MM.1S (cell line): ENCODE data around the gene MACROD2.
A peak's percentile ranks its signal among the peaks of the same experiment; 100 is the strongest.

Source experiments
- DNase-seq: peaks from one replicate; pipeline ENCODE4 v3.0.0-alpha.2; 2015
- H2AFZ ChIP-seq: fragments of 300-600 bp; sonication (generic); 2 replicates; pipeline ENCODE4 v1.6.0; 2016; ENCODE audit warnings: antibody characterized with exemption, low read length
- H3F3A ChIP-seq: fragments of 300-600 bp; sonication (generic); 2 replicates; pipeline ENCODE4 v1.6.1; 2016; ENCODE audit warnings: mild to moderate bottlenecking, antibody characterized with exemption, low read length, moderate library complexity, mixed read lengths; ENCODE audit not compliant: insufficient read depth
- H3K27ac ChIP-seq: fragments of 300-600 bp; sonication (generic); 2 replicates; pipeline ENCODE4 v1.5.1; 2016; ENCODE audit warnings: mild to moderate bottlenecking, low read length
- H3K27me3 ChIP-seq: fragments of 300-600 bp; sonication (generic); replicated peaks from 2 replicates; pipeline ENCODE4 v1.6.0; 2016; ENCODE audit warnings: low read length; ENCODE audit not compliant: insufficient read depth
- H3K36me3 ChIP-seq: fragments of 300-600 bp; sonication (generic); replicated peaks from 2 replicates; pipeline ENCODE4 v1.6.1; 2016; ENCODE audit warnings: mild to moderate bottlenecking, low read length, mixed read lengths; ENCODE audit not compliant: insufficient read depth
- H3K4me1 ChIP-seq: fragments of 300-600 bp; sonication (generic); 2 replicates; pipeline ENCODE4 v1.6.1; 2016; ENCODE audit warnings: low read length, mixed read lengths
- H3K4me2 ChIP-seq: fragments of 300-600 bp; sonication (generic); 2 replicates; pipeline ENCODE4 v1.6.0; 2016; ENCODE audit warnings: low read depth, low read length
- H3K4me3 ChIP-seq: fragments of 300-600 bp; sonication (generic); 2 replicates; pipeline ENCODE4 v1.5.1; 2016; ENCODE audit warnings: low read length, mixed read lengths
- H3K79me2 ChIP-seq: fragments of 300-600 bp; sonication (generic); 2 replicates; pipeline ENCODE4 v1.6.1; 2016; ENCODE audit warnings: mixed run types, low read length, mixed read lengths
- H3K9ac ChIP-seq: fragments of 300-600 bp; sonication (generic); 2 replicates; pipeline ENCODE4 v1.6.1; 2016; ENCODE audit warnings: low read length, mixed read lengths
- H3K9me2 ChIP-seq: fragments of 300-600 bp; sonication (generic); replicated peaks from 2 replicates; pipeline ENCODE4 v1.6.1; 2016; ENCODE audit warnings: mild to moderate bottlenecking, low read length, mixed read lengths; ENCODE audit not compliant: insufficient read depth
- H3K9me3 ChIP-seq: fragments of 300-600 bp; sonication (generic); replicated peaks from 2 replicates; pipeline ENCODE4 v1.6.1; 2016; ENCODE audit warnings: mild to moderate bottlenecking, low read length, mixed read lengths; ENCODE audit not compliant: insufficient read depth
- H4K20me1 ChIP-seq: fragments of 300-600 bp; sonication (generic); 2 replicates; pipeline ENCODE4 v1.6.1; 2016; ENCODE audit warnings: mild to moderate bottlenecking, low read length, moderate library complexity, mixed read lengths; ENCODE audit not compliant: insufficient read depth
- EZH2 ChIP-seq: fragments of 300-600 bp; sonication (generic); optimal IDR thresholded peaks from 2 replicates; pipeline ENCODE3; 2017; ENCODE audit warnings: low read depth, mild to moderate bottlenecking, antibody characterized with exemption, low read length, mixed read lengths
- EZH2phosphoT487 ChIP-seq: fragments of 300-600 bp; sonication (generic); IDR thresholded peaks from 2 replicates; pipeline ENCODE4 v1.6.1; 2018; ENCODE audit warnings: antibody characterized with exemption, low read length
- TF ChIP-seq, protein P1 (sequence below): fragments of 300-600 bp; sonication (generic); IDR thresholded peaks from 2 replicates; pipeline ENCODE4 v1.5.1; 2016; ENCODE audit warnings: antibody characterized with exemption, low read length, mixed read lengths

MACROD2 gene

GRCh38 chr20:15162079-15162647 lies 1166.8 kb downstream of the MACROD2 start:
- peaks cover 21% of the 10 kb centered on the region for H3K4me1 ChIP-seq
- H3K4me2 ChIP-seq, result peak overlapping the region; percentile 38
- no peaks in the 10 kb centered on the region for H3K36me3 ChIP-seq
- no peak for TF ChIP-seq EZH2
- TF ChIP-seq, protein P1, sequence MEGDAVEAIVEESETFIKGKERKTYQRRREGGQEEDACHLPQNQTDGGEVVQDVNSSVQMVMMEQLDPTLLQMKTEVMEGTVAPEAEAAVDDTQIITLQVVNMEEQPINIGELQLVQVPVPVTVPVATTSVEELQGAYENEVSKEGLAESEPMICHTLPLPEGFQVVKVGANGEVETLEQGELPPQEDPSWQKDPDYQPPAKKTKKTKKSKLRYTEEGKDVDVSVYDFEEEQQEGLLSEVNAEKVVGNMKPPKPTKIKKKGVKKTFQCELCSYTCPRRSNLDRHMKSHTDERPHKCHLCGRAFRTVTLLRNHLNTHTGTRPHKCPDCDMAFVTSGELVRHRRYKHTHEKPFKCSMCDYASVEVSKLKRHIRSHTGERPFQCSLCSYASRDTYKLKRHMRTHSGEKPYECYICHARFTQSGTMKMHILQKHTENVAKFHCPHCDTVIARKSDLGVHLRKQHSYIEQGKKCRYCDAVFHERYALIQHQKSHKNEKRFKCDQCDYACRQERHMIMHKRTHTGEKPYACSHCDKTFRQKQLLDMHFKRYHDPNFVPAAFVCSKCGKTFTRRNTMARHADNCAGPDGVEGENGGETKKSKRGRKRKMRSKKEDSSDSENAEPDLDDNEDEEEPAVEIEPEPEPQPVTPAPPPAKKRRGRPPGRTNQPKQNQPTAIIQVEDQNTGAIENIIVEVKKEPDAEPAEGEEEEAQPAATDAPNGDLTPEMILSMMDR, result no peak
- TF ChIP-seq EZH2phosphoT487, result no peak
- H3K79me2 ChIP-seq, result no peaks in the 10 kb centered on the region
- peak overlapping the region; percentile 61; the same call in 1 of the 2 replicates for H3K27ac ChIP-seq
- no peaks in the 10 kb centered on the region for H3K27me3 ChIP-seq
- DNase-seq, result peak; percentile 87
- no peaks in the 10 kb centered on the region for H3K9me2 ChIP-seq
- H2AFZ ChIP-seq, result peak overlapping the region; percentile 19; the same call in 1 of the 2 replicates
- peaks cover 6% of the 10 kb centered on the region for H3F3A ChIP-seq
- H3K9ac ChIP-seq, result peak overlapping the region; percentile 18; the same call in 1 of the 2 replicates
- no peaks in the 10 kb centered on the region for H4K20me1 ChIP-seq
- H3K4me3 ChIP-seq, result peak overlapping the region; percentile 43; the same call in 1 of the 2 replicates
- H3K9me3 ChIP-seq, result no peaks in the 10 kb centered on the region

DNA sequence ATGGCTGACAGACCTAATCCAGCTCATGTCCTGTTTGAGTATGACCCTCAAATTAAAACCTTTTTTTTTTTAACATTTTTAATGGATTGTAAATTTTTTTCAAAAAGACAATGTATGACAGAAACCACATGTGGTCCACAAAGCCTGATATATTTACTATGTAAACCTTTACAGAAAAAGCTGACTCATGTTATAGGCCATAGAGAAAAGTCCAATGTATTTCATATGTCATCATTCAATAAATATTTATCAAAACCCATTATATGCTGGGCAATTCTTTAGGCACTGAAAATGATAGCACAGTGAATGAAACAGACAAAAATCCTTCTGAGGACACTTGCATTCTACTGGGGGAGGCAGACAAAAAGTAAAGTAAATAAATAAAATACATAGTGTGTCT lies 1168.3 kb downstream of the MACROD2 start:
- Histone ChIP-seq H3F3A (peaks cover 6% of the 10 kb centered on the region), H3K9ac (no peak overlapping the region), H3K27ac (no peak overlapping the region), H3K9me2 (no peaks in the 10 kb centered on the region), H3K9me3 (no peaks in the 10 kb centered on the region), H3K4me2 (no peak overlapping the region), H3K4me1 (peaks cover 21% of the 10 kb centered on the region), H3K79me2 (no peaks in the 10 kb centered on the region), H4K20me1 (no peaks in the 10 kb centered on the region), H2AFZ (no peak overlapping the region), H3K27me3 (no peaks in the 10 kb centered on the region), H3K4me3 (no peak overlapping the region), H3K36me3 (no peaks in the 10 kb centered on the region)
- TF ChIP-seq EZH2phosphoT487 (no peak), EZH2 (no peak)
- TF ChIP-seq, protein P1, result no peak
- no peak for DNase-seq

DNA sequence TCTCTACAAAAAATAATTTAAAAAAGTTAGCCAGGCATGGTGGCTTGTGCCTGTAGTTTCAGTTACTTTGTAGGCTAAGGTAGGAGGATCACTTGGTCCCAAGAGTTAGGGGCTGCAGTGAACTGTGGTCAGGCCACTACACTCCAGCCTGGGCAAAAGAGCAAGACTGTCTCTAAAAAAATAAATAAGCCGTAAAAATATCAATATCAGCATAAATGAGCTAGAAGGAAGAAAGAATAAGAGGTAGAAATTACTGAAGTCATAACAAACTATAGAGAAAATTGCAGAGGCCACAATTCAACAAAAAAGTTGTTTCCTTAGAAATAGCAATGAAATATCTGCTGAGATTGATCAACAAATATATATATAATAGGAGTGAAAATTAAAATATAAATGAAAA lies 1169.4 kb downstream of the MACROD2 start:
- Histone ChIP-seq H3K36me3 (no peaks in the 10 kb centered on the region), H3K27me3 (no peaks in the 10 kb centered on the region), H2AFZ (no peak overlapping the region), H3K9ac (no peak overlapping the region), H3K4me2 (no peak overlapping the region), H3K4me3 (no peak overlapping the region), H4K20me1 (no peaks in the 10 kb centered on the region), H3K79me2 (no peaks in the 10 kb centered on the region), H3K27ac (no peak overlapping the region), H3K9me3 (no peaks in the 10 kb centered on the region), H3F3A (peaks cover 6% of the 10 kb centered on the region), H3K4me1 (peaks cover 21% of the 10 kb centered on the region), H3K9me2 (no peaks in the 10 kb centered on the region)
- no peak for TF ChIP-seq EZH2phosphoT487
- no peak for TF ChIP-seq EZH2
- TF ChIP-seq, protein P1, result no peak
- DNase-seq, result no peak
